Vagina (tissue), 2 donors: ENCODE results near the gene IMMP2L.

Source experiments
- CTCF ChIP-seq, 3 experiments: fragments of 450-650 bp in 2 of 3; fragments of 200-600 bp in 1 of 3; sonication (generic) in 1 of 3; IDR thresholded peaks; one replicate each; pipeline ENCODE4 v1.5.1; 2017 to 2019; ENCODE audit warnings: antibody characterized with exemption in 3 of 3, mild to moderate bottlenecking in 2 of 3, moderate library complexity in 2 of 3
- POLR2A ChIP-seq, 2 donors: fragments of 450-650 bp; IDR thresholded peaks; one replicate each; pipeline ENCODE4 v1.6.1; 2017; ENCODE audit warnings: antibody characterized with exemption in 2 of 2, mild to moderate bottlenecking in 2 of 2, moderate library complexity in 2 of 2

- TF ChIP-seq POLR2A (IDR thresholded peaks at IDR 0.05) (no peak), CTCF (IDR thresholded peaks at IDR 0.05) (no peak)
These were observed 232.1 kb downstream of the IMMP2L start for GRCh38 chr7:111330235-111330523.
